HEK293 (cell line): ENCODE data around the gene ARHGAP25.

Source experiments
- CTCF ChIP-seq: fragments of 450-650 bp; formaldehyde crosslinking; IDR thresholded peaks from 2 replicates; pipeline ENCODE4 v1.5.1; 2016; ENCODE audit warnings: missing biosample characterization, missing genetic modification characterization
- HOXC10 ChIP-seq: sonication (generic); formaldehyde crosslinking; IDR thresholded peaks from 2 replicates; pipeline ENCODE4 v1.8.1; 2023; ENCODE audit warnings: mild to moderate bottlenecking, missing genetic modification reagents
- TCF7L2 ChIP-seq: IDR thresholded peaks from 2 replicates; pipeline ENCODE4 v1.6.1; 2011; ENCODE audit warnings: low read depth, mild to moderate bottlenecking, inconsistent platforms, low read length, moderate library complexity, borderline replicate concordance
- ZBTB20 ChIP-seq: fragments of 450-650 bp; formaldehyde crosslinking; IDR thresholded peaks from 2 replicates; pipeline ENCODE4 v1.5.1; 2016; ENCODE audit warnings: missing biosample characterization, missing genetic modification characterization
- ZFP37 ChIP-seq: fragments of 450-650 bp; formaldehyde crosslinking; IDR thresholded peaks from 2 replicates; pipeline ENCODE4 v1.5.1; 2016; ENCODE audit warnings: missing biosample characterization, missing genetic modification characterization
- ZNF112 ChIP-seq: fragments of 450-650 bp; formaldehyde crosslinking; IDR thresholded peaks from 2 replicates; pipeline ENCODE4 v1.5.0; 2017; ENCODE audit warnings: missing biosample characterization, missing genetic modification characterization
- ZNF747 ChIP-seq: fragments of 450-650 bp; formaldehyde crosslinking; IDR thresholded peaks from 2 replicates; pipeline ENCODE4 v1.5.1; 2016; ENCODE audit warnings: missing biosample characterization, missing genetic modification characterization
- ZNF792 ChIP-seq: fragments of 450-650 bp; formaldehyde crosslinking; IDR thresholded peaks from 2 replicates; pipeline ENCODE4 v1.5.1; 2016; ENCODE audit warnings: missing biosample characterization, missing genetic modification characterization
- ZXDB ChIP-seq: fragments of 450-650 bp; formaldehyde crosslinking; IDR thresholded peaks from 2 replicates; pipeline ENCODE4 v1.5.1; 2016; ENCODE audit warnings: missing biosample characterization, missing genetic modification characterization
- TF ChIP-seq, protein P1 (sequence below): fragments of 450-650 bp; formaldehyde crosslinking; IDR thresholded peaks from 2 replicates; pipeline ENCODE4 v1.5.1; 2016; ENCODE audit warnings: missing biosample characterization, missing genetic modification characterization, low read depth

GRCh38 chr2:68720665-68721064 lies 13.9 kb upstream of the ARHGAP25 start:
- no peak for TF ChIP-seq ZNF747 (tag by site-specific recombination)
- no peak for TF ChIP-seq CTCF (tag by site-specific recombination)
- TF ChIP-seq, protein P1, sequence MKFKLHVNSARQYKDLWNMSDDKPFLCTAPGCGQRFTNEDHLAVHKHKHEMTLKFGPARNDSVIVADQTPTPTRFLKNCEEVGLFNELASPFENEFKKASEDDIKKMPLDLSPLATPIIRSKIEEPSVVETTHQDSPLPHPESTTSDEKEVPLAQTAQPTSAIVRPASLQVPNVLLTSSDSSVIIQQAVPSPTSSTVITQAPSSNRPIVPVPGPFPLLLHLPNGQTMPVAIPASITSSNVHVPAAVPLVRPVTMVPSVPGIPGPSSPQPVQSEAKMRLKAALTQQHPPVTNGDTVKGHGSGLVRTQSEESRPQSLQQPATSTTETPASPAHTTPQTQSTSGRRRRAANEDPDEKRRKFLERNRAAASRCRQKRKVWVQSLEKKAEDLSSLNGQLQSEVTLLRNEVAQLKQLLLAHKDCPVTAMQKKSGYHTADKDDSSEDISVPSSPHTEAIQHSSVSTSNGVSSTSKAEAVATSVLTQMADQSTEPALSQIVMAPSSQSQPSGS (tag by site-specific recombination), result no peak
- no peak for TF ChIP-seq ZXDB (tag by site-specific recombination)
- TF ChIP-seq ZBTB20 (tag by site-specific recombination), result no peak
- no peak for TF ChIP-seq TCF7L2
- no peak for TF ChIP-seq ZFP37 (tag by site-specific recombination)
- TF ChIP-seq HOXC10 (CRISPR knock-in tag), result no peak
- no peak for TF ChIP-seq ZNF792
- no peak for TF ChIP-seq ZNF112
